T-helper 2 cell (primary cell): ENCODE results near the gene ARHGAP12.

Experiments
- DNase-seq, 5 experiments: peaks; one replicate each; pipeline versions ENCODE4 v3.0.0 to v3.0.0-alpha.2; 2012 to 2022

The ARHGAP12 gene

DNA sequence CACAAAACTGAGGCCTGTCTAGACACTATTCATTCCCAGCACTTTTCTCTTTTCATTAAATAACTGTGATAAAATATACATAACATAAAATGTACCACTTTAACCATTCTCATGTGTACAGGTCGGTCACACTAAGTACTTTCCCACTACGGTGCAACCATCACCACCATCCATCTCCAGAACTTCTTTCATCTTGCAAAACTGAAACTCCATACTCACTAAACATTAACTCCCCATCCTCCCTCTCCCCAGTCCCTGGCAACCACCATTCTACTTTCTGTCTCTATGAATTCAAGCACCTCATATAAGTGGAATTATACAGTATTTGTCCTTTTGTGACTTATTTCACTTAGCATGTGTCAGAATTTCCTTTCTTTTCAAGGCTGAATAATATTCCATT lies 53.0 kb downstream of the ARHGAP12 start:
- DNase-seq = peak in 1 of 5 experiments; percentile 11

DNA sequence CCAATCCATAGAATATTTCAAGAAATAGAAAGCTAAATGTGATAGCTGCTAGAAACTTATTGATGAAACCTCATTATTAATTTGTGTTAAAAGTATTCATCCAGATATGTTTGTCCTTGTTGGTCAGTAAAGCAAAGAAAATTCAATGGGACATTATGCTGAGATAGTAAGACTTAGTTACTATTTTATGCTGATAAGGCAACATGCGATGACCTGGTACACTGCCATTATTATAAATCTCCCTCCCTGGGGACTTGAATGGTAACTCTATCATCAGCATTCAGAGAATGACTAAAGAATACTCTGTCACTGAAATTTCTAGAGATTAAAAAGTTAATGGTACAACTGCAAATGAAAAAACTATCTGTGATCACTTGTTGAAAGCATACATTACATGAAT lies 54.9 kb downstream of the ARHGAP12 start:
- DNase-seq = no peak

DNA sequence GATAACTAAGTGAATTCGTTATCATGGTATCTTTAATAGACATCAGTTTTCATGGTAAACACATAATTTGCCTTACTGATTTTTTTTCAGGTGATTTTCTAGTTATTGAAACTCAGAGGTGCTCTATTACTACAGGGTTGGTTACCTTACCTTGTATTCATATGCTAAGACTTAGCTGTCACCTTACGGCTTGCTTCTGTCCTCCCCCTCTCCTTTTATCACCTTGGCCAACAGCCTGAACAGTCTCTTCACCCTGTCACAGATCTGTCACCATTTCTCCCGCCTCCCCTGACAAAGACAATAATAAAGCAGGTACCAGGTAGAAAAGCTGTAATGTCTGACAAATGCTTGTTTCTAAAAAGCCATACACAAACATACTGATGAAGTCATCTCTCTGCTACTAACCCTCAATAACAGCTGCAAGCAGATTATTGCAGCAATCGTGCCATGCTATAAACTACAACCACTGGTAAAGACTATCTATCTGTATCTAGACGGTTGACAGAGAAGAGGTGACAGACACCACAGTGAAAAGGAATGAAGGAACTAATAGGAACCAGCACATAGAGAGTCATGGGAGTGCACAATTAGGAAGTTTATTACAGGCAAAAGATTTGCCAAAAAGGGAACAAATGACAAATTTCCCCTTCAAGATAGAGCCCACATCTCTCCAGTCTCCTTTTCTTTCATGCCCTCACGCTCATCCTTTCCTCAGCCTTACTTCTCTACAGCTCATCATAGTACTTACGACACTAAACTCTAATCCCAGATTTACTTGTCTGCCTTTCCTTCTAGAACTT lies 57.2 kb downstream of the ARHGAP12 start:
- DNase-seq = no peak

DNA sequence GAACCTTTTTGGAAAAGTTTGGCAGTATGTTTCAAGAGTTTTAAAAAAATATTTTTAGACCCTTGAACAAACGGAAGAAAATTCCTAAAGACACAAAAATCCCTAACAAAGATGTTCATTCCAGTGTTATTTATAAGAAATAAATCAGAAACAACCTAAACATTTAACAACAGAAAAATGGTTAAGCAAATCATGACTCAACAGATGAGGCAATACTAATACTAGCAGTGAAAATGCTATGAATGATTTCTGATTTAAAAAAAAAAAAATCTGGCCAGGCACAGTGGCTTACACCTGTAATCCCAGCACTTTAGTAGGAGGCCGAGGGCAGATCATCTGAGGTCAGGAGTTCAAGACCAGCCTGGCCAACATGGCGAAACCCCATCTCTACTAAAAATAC lies 61.0 kb downstream of the ARHGAP12 start:
- no peak for DNase-seq

DNA sequence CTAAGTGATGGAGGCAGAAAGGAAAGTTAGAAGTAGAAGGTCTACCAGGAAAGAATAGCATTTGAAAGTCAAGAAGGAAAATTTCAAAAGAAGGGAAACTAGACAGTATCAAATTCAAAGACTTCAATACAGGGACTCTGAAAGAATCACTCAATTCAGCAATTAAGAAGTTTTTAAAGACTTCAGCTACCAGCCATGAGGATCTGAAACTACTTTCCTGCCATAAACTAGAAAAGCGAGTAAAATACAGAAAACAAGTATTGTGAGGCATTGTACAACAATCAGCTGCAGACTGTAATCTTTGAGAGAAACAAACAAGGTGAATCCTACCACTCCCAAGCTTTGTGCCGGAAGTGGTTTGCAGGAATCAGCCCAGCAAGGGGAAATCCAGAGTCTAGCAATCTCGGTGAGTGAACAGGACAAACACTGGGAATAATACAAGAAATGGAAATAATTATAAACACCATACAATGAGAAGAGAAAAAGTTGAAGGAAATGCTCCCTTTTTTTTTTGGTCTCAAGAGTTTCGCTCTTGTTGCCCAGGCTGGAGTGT lies 62.4 kb downstream of the ARHGAP12 start:
- no peak for DNase-seq

DNA sequence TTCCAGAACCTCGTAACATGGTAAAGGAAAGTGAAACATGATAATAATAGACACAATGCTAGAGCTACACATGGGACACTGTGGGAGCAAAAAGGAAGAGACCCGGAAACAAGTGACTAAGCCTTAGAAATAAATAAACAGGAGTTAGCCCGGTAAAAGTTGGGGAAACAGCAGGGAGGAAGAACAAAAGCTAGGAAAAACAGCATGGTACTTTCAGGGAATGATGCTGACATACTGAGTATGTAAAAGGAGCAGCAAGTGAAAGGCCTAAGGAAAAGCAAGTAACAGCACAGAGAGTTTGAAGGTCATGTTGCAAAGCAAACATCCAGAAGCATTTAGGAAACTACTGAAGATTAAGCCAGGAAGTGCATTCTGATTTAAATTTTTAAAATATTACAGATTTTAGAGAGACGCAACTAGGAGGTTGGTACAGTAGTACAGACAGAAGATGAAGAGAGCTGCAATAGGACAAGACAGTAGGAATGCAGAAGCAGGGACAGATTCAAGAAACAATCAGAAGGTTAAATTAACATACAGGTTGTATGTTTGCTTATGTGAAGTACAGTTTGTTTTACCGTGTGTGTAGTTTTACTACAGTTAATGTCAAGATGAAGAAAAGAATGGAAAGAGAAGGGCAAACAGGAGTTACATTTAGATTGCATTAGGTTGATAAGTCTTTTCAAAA lies 63.7 kb downstream of the ARHGAP12 start:
- no peak for DNase-seq

DNA sequence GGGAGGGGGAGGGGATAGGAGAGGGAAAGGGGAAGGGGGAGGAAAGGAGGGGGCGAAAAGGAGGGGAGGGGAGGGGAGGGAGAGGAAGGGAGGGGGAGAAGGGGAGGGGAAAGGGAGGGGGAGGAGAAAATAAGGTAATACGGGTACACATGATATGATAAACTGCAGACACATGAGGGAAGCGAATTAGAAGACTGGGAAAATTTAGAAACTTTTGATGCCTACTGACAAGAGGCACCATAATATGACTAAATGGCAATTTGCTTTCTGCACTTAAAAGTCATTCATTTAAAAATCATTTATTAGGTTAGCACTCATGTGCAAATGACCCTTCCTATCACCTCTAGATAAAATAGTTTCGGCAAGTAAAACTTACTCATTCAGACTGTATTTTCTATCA lies 73.6 kb downstream of the ARHGAP12 start:
- no peak for DNase-seq

DNA sequence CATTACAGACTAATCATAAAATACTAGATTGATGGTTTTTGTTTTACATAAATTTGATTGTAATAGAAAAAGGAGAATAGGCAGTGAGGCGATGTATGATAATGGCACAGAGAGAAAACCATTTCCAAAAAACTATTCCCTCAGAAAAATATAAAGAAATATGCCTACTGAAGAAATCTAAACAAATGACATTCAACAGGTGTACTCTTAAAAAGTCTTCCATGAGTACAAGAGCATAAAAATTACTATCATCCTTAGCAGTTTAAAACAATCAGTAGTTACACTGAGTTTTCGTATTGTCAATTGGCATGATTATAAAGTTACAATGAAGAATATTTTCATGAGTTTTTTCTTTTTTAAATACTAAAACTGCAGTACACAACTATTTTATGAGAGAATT lies 75.0 kb downstream of the ARHGAP12 start:
- no peak for DNase-seq

DNA sequence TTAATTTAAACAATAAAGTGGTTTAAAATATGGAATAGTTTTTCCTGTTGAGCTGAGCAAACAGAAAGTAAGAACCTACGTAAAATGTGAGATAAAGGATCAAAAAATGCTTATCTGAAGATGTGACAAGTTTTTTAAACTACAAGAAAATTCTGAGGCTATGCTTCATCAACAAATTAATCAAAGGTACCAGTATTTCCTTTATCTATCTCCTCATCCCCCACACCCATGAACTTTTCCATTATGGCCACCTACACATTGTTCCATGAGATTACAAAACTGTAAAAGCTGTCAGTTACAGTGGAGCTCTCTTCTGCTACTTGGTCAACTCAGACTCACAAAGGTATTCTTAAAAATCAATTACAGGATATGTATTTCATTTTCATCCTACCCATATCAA lies 77.4 kb downstream of the ARHGAP12 start:
- no peak for DNase-seq

DNA sequence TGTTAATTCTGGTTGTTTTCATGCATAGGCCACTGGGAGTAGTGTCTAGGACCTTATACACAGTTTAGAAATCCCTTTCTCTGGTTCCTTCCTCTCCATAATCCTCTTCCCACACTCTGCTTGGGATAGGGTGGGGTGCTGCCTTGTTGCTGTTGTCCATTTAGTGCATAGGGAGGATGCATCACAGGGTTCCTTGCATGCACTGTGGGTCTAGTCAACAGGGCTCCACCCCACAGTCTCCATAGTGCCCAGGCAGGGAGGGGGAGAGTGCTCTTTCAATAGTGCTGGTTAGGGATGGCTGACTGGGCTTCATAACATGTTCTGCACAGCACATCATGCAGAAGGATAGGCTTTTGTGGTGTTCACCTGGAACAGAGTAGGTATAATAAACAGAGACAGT lies 81.1 kb downstream of the ARHGAP12 start:
- DNase-seq = no peak

DNA sequence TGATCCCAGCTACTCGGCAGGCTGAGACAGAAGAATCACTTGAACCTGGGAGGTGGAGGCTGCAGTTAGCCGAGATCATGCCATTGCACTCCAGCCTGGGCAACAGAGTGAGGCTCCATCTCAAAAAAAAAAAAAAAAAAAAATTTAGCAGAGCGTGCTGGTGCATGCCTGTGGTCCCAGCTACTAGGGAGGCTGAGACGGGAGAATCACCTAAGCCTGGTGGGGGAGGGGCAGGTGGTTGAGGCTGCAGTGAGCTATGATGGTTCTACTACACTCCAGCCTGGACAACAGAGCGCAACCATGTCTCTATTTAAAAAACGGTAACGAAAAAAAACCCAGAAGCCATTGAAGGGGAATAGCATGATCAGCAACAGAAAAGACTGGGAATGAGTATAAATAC lies 89.9 kb downstream of the ARHGAP12 start:
- no peak for DNase-seq

DNA sequence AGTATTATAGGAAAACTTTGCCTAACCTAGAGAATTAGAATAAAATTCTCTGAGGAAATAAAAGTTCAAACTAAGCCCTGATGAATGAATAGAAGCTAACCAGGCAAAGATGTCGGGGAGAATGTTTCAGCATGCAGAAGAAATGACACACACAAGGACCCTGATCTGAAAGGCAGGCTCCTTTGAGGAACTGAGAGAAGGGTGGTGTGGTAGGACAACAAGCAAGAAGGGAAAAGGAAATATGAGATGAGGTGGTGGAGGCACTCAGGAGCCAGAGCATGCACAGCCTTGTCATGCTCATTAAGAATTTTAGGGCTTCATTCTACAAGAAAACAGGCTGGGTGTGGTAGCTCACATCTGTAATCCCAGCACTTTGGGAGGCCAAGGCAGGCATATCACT lies 90.6 kb downstream of the ARHGAP12 start:
- no peak for DNase-seq

DNA sequence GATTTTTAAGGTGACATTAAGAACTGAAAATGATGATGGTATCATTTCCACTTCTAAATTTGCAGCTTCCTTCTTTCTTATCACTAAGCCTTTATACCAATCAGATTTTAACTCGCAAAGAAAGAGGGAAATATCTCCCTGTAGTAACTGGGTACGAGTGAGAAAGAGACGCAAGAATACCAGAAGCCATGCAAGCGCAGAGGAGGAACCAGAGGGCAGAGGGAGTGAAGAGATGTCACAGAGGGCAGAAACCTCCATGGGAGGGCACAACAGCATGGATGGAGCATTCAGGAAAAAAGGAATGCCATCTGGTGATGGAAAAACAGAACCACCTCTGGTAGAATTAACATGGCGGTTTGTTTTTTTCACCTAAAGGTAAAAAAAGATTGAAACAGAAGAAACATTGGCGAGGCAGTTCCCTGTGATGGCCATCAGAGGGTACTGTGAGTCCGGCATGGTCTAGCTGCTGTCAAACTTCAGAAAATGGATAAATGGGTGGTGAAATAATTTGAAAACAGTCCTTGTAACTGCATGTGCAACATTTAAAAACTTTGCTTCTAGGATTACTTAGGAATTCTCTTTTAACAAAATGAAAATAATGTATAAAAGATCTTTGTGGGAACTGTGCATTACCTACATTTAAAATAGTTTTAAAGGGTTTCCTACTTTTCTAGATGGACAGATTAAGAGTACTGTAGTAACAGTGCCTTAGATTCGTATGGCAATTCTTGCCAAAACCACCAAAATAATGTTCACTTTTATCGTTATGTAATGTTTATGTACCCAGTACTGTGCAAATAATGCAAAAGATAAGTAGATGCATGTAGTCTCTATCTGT lies 91.8 kb downstream of the ARHGAP12 start:
- DNase-seq = peak in 1 of 5 experiments; percentile 22

DNA sequence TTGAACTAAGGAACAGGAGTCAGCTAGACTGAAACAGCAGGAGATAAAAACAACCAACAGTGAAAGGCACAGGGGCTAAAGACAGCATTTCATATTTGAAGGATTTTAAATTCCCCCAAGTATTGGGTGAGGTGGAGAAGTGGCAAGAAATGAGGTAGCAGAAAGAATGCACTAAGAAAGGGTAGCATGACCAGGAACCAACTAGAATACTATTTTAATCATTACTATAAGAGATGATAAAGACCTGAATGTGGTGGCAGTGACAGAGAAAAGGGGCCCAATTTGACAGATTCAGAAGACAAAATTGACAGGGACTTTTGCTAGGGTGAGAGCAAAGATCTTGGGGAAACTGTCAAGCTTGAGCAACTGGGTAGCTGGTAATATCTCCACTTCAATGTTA lies 94.9 kb downstream of the ARHGAP12 start:
- no peak for DNase-seq

DNA sequence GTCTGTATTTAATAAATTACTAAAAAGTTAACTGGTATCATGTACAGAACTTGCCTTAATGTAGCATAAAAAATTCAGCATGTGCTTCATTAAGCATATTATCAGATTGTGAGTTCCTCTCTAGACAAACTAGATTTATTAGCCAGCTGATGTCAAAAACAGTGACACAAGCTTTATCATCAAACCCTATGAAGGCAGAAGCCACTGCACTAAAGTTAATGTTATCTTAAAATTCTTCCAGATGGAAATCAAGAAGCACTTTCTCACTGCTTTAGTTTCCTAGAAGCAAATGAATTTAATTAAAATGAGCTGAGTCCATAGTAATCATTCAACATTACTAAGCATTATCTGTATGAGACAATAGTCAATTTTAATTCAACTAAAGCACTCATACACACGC lies 96.4 kb downstream of the ARHGAP12 start:
- DNase-seq = no peak

DNA sequence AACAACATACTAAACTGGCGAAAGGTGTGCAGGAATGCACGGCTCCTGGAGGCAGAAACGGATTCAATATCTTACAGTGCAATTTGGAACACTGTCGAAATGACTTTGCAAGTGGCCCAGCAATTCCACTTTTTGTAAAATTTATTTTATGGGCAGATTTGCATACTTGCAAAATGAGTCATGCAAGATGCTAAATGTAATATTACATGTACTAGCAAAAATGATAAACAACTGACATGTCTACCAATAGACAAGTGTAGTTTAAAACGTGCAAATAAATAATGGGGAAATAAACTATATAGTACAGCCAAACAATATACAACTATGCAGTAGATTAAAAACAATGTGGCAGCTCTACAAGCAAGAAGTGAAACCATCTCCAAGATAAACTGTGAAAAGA lies 97.7 kb downstream of the ARHGAP12 start:
- DNase-seq = no peak

DNA sequence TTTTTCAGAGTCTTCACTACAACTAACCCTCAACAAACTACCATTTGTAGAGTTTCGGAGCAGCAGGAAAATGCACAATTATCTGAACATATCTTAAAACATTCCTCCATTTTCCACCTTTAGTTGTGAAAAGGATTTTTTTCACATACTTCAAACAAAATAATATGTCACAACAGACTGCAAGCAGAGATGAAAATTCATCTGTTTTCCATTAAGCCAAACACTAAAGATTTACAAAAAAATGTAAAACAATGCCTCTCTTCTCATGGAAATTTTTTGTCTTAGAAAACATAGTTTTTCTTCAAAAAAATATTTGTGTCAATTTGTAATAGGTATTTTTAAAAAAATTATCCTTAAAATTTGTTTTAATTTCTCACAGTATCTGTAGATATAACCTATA lies 98.9 kb downstream of the ARHGAP12 start:
- DNase-seq = no peak

DNA sequence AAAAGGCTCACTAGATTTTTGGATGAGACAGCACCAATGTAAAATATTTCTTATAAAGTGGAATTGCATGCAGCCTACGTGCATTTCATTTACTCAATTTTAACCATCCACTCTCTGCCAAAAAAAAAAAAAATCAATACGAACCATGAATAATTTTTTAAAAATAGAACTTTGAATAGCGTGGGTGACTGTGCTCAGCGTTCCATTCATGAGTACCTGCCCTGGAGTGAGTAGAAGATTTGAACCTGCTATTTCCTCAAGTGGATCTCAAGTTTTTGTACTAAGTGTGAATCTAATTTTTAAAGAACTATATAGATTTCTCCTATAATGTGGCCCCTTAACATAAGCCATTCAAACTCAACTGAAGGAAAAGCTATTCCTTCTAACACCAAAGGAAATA lies 105.3 kb downstream of the ARHGAP12 start:
- DNase-seq = no peak

DNA sequence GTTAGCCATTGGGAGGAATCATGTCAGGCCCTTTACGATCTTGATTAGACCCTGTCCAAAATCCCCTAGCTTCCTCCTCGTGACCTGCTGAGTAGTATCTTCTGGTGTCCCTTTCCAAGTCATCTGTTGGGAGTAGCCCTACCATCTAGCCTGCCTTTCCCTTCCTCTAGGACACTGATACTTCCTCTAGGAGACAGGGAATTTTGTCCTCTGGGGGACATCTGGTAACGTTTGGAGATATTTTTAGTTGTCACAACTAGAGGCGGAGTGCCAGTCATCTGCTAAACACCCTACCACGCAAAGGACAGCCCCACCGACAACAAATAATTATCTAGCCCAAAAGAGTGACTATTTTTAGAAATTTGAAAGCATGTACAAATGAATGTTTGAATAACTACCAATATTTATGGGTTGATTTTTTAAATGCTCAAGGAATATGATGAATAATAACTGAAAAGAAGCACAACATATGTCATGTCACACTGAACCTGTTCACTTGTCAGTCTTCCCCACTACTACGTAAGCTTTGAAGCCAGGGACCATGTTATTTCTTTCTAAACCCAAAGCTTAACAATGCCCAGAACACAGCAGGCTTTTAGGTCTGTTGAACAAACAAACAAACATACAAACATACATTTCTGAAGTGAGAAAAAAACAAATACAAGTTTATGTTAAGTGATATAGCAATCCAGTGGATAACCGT lies 105.9 kb downstream of the ARHGAP12 start:
- DNase-seq = no peak

DNA sequence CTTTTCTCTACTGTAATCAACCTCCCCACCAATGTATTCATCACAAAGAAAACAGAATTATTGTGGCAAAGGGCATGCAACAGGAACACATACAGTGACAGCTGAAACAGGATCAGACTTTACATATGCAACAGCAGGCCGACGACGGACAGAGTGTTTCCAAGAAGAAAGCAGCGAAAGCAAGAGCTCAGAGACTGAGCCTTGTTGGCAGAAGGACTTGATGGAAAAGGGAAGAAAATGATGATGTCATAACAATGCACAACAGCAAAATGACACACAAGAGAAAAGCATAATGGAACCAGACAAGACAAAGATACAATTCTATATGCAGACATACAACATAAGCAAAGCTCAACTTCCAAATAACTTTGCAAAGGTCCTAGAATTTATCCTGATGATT lies 106.5 kb downstream of the ARHGAP12 start:
- no peak for DNase-seq

DNA sequence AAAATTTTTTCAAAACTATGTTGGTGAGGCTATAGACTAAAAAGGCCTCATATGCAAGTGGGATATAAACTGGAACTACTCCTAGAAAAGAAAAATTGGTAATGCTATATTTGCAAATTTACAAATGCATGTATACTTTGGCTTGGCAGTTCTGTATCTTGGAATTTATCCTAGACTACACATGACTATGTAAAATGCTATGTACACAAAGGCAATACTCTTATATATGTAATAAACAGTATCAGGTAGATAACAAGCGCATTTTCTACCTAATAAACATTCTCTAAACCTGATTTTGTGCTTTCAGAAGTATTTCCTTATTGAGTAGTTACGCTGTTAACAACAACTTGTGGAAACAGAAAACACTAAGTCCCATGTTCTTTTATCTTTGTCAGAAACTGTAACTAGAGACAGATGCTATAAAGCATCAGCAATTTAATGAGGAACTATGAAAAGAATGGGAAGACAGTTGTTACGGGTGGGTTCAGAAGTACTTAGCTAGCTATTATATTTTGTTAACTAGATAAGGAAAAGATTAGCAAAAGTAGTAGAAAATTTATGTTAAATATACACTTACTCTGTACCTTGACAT lies 107.8 kb downstream of the ARHGAP12 start:
- no peak for DNase-seq

DNA sequence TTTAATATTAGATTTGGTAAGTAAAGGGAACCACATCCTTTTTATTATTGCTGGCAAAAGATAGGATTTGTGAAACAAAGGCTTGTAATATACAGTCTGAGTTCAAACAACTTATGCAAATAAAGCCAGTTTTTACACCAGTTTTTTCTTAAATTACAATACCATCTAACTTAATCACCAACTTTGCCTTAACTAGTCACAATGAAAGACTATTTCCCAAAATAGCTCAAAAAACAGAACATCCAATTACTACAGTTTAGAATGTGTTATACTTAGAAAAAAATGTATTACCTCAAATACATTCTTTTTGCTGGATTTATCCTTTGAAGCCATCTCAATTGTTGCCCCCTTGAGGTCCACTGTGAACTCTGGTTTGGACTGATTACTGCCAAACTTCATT lies 108.5 kb downstream of the ARHGAP12 start:
- no peak for DNase-seq
